SK-N-SH (cell line): Measurements from ENCODE around the gene BEND5. TPM values are rescaled to one million over a fixed set of nuclear protein-coding genes. Genes with fewer than 3 reads are reported as not detected.

Experiments
- CTCF ChIA-PET: fragments of 300-600, 350-600 bp; formaldehyde crosslinking; extraction: SDS; loops from one replicate; lab custom pipeline; 2021; lab: Yijun Ruan, JAX
- POLR2A ChIA-PET: fragments of 350-600 bp; sonication (Branson Sonifier 250); formaldehyde crosslinking; extraction: SDS; loops from one replicate; lab custom pipeline; 2020; ENCODE audit warnings: antibody characterized with exemption, inconsistent platforms; lab: Yijun Ruan, JAX
- DNase-seq: peaks from one replicate; pipeline ENCODE4 v3.0.0; 2012
- H2AFZ ChIP-seq: fragments of 200-600 bp; sonication (generic); 2 replicates; pipeline ENCODE4 v1.8.1; 2016; ENCODE audit warnings: antibody characterized with exemption, mild to moderate bottlenecking, low read depth
- H3F3A ChIP-seq: fragments of 200-600 bp; sonication (generic); replicated peaks from 2 replicates; pipeline ENCODE3; 2016; ENCODE audit warnings: antibody characterized with exemption, mild to moderate bottlenecking; ENCODE audit not compliant: insufficient read depth
- H3K27ac ChIP-seq, 2 experiments: fragments of 200-500 bp in 1 of 2; fragments of 200-600 bp in 1 of 2; sonication (Bioruptor generic) in 1 of 2; sonication (generic), shearing (Covaris generic) in 1 of 2; 2 replicates each; pipeline versions ENCODE4 v1.5.1 to v1.6.1; 2014 to 2016; ENCODE audit warnings: low read depth in 2 of 2, inconsistent platforms in 1 of 2, low read length in 1 of 2, mild to moderate bottlenecking in 1 of 2, mixed read lengths in 1 of 2
- H3K27me3 ChIP-seq: fragments of 200-600 bp; sonication (generic), shearing (Covaris generic); 2 replicates; pipeline ENCODE4 v1.6.1; 2016; ENCODE audit warnings: mixed run types; ENCODE audit not compliant: insufficient read depth
- H3K36me3 ChIP-seq, 2 experiments: fragments of 200-500 bp in 1 of 2; fragments of 200-600 bp in 1 of 2; sonication (Bioruptor generic) in 1 of 2; sonication (generic) in 1 of 2; replicated peaks in 1 of 2; 2 replicates each; pipeline versions ENCODE3 to v1.5.1; 2014 to 2016; ENCODE audit warnings: low read length in 1 of 2, mild to moderate bottlenecking in 1 of 2; ENCODE audit not compliant: insufficient read depth in 2 of 2, control insufficient read depth in 1 of 2
- H3K4me1 ChIP-seq, 2 experiments: fragments of 200-500 bp in 1 of 2; fragments of 200-600 bp in 1 of 2; sonication (Bioruptor generic) in 1 of 2; sonication (generic), shearing (Covaris generic) in 1 of 2; 2 replicates each; pipeline versions ENCODE4 v1.5.1 to v1.6.1; 2014 to 2016; ENCODE audit warnings: low read depth in 1 of 2, low read length in 1 of 2, mixed run types in 1 of 2; ENCODE audit not compliant: insufficient read depth in 2 of 2, control insufficient read depth in 1 of 2
- H3K4me2 ChIP-seq: fragments of 200-600 bp; sonication (generic), shearing (Covaris generic); 2 replicates; pipeline ENCODE4 v1.6.1; 2017; ENCODE audit warnings: mixed run types
- H3K4me3 ChIP-seq, 2 experiments: fragments of 200-500 bp in 1 of 2; fragments of 200-600 bp in 1 of 2; sonication (Bioruptor generic) in 1 of 2; sonication (generic), shearing (Covaris generic) in 1 of 2; 2 replicates each; pipeline versions ENCODE4 v1.5.1 to v1.8.1; 2014 to 2016; ENCODE audit warnings: low read depth in 2 of 2, inconsistent platforms in 1 of 2, low read length in 1 of 2, mild to moderate bottlenecking in 1 of 2, mixed read lengths in 1 of 2, moderate library complexity in 1 of 2
- H3K79me2 ChIP-seq: fragments of 200-600 bp; sonication (generic); 2 replicates; pipeline ENCODE4 v1.8.1; 2017; ENCODE audit warnings: mild to moderate bottlenecking; ENCODE audit not compliant: insufficient read depth
- H3K9ac ChIP-seq: fragments of 200-600 bp; sonication (generic); 2 replicates; pipeline ENCODE4 v1.6.1; 2017; ENCODE audit warnings: mixed run types
- H3K9me2 ChIP-seq: fragments of 200-600 bp; sonication (generic); 2 replicates; pipeline ENCODE4 v1.6.1; 2017; ENCODE audit warnings: mixed run types
- H3K9me3 ChIP-seq: fragments of 200-600 bp; sonication (generic); 2 replicates; pipeline ENCODE4 v1.6.1; 2017; ENCODE audit warnings: mixed run types, mild to moderate bottlenecking, moderate library complexity
- H4K20me1 ChIP-seq: fragments of 200-600 bp; sonication (generic); 2 replicates; pipeline ENCODE4 v1.6.1; 2017; ENCODE audit warnings: mild to moderate bottlenecking, mixed run types; ENCODE audit not compliant: insufficient read depth
- CTCF ChIP-seq: fragments of 200-600 bp; sonication (generic); IDR thresholded peaks from 2 replicates; pipeline ENCODE4 v1.6.1; 2017; ENCODE audit warnings: antibody characterized with exemption, mild to moderate bottlenecking, moderate library complexity
- ELF1 ChIP-seq: IDR thresholded peaks from 2 replicates; pipeline ENCODE4 v1.4.0; 2012
- EP300 ChIP-seq, 2 experiments: IDR thresholded peaks; 2 replicates each; pipeline versions ENCODE4 v1.4.0 to v1.6.1; 2012; ENCODE audit warnings: borderline replicate concordance in 1 of 2, low read depth in 1 of 2, low read length in 1 of 2
- EZH2phosphoT487 ChIP-seq: fragments of 200-600 bp; sonication (generic); IDR thresholded peaks from 2 replicates; pipeline ENCODE4 v1.6.1; 2017; ENCODE audit warnings: low read depth, mixed run types, mild to moderate bottlenecking, antibody characterized with exemption, moderate library complexity, borderline replicate concordance
- FOXJ3 ChIP-seq: sonication (generic); formaldehyde crosslinking; IDR thresholded peaks from 2 replicates; pipeline ENCODE4 v1.5.1; 2020; ENCODE audit warnings: mild to moderate bottlenecking, missing genetic modification reagents
- FOXM1 ChIP-seq: IDR thresholded peaks from 2 replicates; pipeline ENCODE4 v1.4.0; 2012; ENCODE audit warnings: low read depth, mild to moderate bottlenecking
- MEF2A ChIP-seq: IDR thresholded peaks from 2 replicates; pipeline ENCODE4 v1.4.0; 2012; ENCODE audit warnings: low read depth, borderline replicate concordance
- MXI1 ChIP-seq: IDR thresholded peaks from 2 replicates; pipeline ENCODE4 v1.6.1; 2012; ENCODE audit warnings: mild to moderate bottlenecking, low read depth, low read length, improper control_type of control experiment
- NFIC ChIP-seq: IDR thresholded peaks from 2 replicates; pipeline ENCODE4 v1.4.0; 2012; ENCODE audit warnings: borderline replicate concordance
- NRF1 ChIP-seq: IDR thresholded peaks from 2 replicates; pipeline ENCODE4 v1.6.1; 2012; ENCODE audit warnings: low read depth, mild to moderate bottlenecking, low read length
- PBX3 ChIP-seq: IDR thresholded peaks from 2 replicates; pipeline ENCODE4; 2012
- POLR2AphosphoS5 ChIP-seq: IDR thresholded peaks from 2 replicates; pipeline ENCODE4 v1.6.1; 2012; ENCODE audit warnings: low read depth, low read length
- RAD21 ChIP-seq: IDR thresholded peaks from 2 replicates; pipeline ENCODE4 v1.6.1; 2012; ENCODE audit warnings: mild to moderate bottlenecking, low read length
- RCOR1 ChIP-seq: fragments of 150-350 bp; IDR thresholded peaks from 2 replicates; pipeline ENCODE4 v1.6.1; 2017; ENCODE audit warnings: antibody characterized with exemption, low read length
- REST ChIP-seq: IDR thresholded peaks from 2 replicates; pipeline ENCODE4 v1.6.1; 2012; ENCODE audit warnings: mild to moderate bottlenecking, low read depth, low read length, moderate library complexity
- RFX5 ChIP-seq: IDR thresholded peaks from 2 replicates; pipeline ENCODE4 v1.6.1; 2012; ENCODE audit warnings: mild to moderate bottlenecking, improper control_type of control experiment, low read length
- RXRA ChIP-seq: IDR thresholded peaks from 2 replicates; pipeline ENCODE4 v1.4.0; 2012; ENCODE audit warnings: low read depth, mild to moderate bottlenecking, borderline replicate concordance
- SIN3A ChIP-seq: IDR thresholded peaks from 2 replicates; pipeline ENCODE4 v1.6.1; 2012; ENCODE audit warnings: low read depth, mild to moderate bottlenecking, low read length, moderate library complexity, borderline replicate concordance
- SMC3 ChIP-seq: IDR thresholded peaks from 2 replicates; pipeline ENCODE4 v1.6.1; 2012; ENCODE audit warnings: low read depth, low read length, improper control_type of control experiment
- TEAD4 ChIP-seq: IDR thresholded peaks from 2 replicates; pipeline ENCODE4 v1.4.0; 2012; ENCODE audit warnings: mild to moderate bottlenecking, borderline replicate concordance; ENCODE audit not compliant: insufficient read depth
- WGBS: methylation state at CpG from one replicate; pipeline ENCODE4 v1.1.6; 2017; ENCODE audit warnings: low lambda C conversion rate; 5-methylcytosine and 5-hydroxymethylcytosine counted together
- polyA plus RNA-seq, 3 experiments: library from polyadenylated mRNA; depleted of rRNA; stranded (reverse); fragments of >200 nt; gene quantifications; 2 replicates each; pipeline ENCODE4 v1.2.3, GENCODE V29; 2012

BEND5 gene
- polyA plus RNA-seq, 1 of the 3 experiments (the other 2 are of a cell fraction), result 5.6 TPM

DNA sequence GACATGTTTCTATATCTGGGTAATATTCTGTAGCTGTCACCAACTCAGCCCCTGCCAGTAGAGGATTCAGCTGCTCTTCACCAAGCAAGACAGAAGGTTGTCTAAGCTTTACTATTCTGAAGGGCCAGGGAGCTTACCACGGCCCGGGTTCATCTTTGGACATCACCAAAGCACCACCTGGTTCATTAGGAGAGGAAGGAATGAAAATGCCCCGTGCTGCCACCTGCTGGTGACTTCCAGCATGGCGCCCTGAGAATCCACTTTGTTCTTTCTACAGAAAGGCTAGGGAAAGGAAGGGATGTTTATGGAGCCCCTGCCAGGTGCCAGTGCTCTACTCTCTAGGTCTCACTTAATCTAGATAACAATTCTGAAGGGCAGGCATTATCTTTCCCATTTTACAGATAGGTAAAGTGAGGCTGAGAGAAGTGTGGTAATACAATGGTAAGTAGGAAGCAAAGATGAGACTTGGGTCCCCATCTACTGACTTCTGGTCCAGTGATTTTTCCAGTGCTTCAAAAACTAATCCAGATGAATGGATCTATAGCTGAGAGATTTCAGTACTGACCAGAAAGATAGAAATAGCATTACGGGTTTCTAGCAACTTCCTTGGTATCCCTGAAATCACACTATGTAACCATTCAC is 79.5 kb downstream of the BEND5 start:
- Histone ChIP-seq H2AFZ (no peak overlapping the region), H3F3A (no peaks in the 10 kb centered on the region), H3K9me2 (no peaks in the 10 kb centered on the region), H3K4me3 (no peak overlapping the region), H3K9me3 (no peaks in the 10 kb centered on the region), H3K27me3 (peaks cover 1% of the 10 kb centered on the region; the same call in 1 of the 2 replicates), H3K79me2 (no peaks in the 10 kb centered on the region), H3K36me3 (no peaks in the 10 kb centered on the region), H3K27ac (no peak overlapping the region), H4K20me1 (no peaks in the 10 kb centered on the region), H3K9ac (no peak overlapping the region), H3K4me1 (no peaks in the 10 kb centered on the region; a peak in 1 of 4 replicates), H3K4me2 (no peak overlapping the region)
- POLR2A ChIA-PET, result interaction anchor here (0.8 kb wide), 1 partner anchor 16 kb away, joined by 3 read pairs; no protein-coding TSS in a partner anchor
- peak; percentile 68 for DNase-seq
- WGBS, result 16% methylated on average over 5 of the region's 5 CpGs
- CTCF ChIA-PET, result interaction anchor here (0.6 to 10.1 kb wide), 35 partner anchors 9 to 218 kb away, joined by 3 to 97 read pairs (median 5); no protein-coding TSS in a partner anchor
- TF ChIP-seq EP300 (IDR thresholded peaks at IDR 0.05; ENCODE audit: borderline replicate concordance in 1 of 2, low read depth in 1 of 2, low read length in 1 of 2) (no peak), FOXJ3 (CRISPR knock-in tag) (no peak), POLR2AphosphoS5 (no peak), ELF1 (no peak), FOXM1 (no peak), NRF1 (no peak), NFIC (no peak), EZH2phosphoT487 (no peak), RXRA (no peak), CTCF (peak; percentile 94), SMC3 (peak; percentile 81), SIN3A (no peak), MEF2A (no peak), RCOR1 (no peak), TEAD4 (no peak), MXI1 (no peak), RAD21 (peak; percentile 76)

DNA sequence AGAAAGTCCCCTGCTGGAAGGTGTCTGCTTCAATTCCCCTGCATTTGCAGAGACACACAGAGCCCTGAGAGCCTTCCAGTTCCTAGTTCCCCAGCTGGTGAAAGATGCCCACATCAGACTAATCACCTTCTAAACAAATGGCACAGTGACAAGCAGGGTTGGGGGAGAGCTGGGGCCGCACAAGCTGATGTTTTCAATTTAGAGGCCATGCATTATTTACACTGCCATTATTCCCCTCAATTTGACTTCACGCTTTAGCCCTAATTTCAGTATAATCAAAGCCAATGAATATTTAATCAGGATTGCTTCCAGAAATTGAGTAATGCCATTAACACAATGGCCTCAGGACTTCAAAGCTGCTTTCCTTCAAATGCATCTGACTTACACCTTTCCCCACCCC is 81.5 kb downstream of the BEND5 start:
- no peaks in the 10 kb centered on the region for H3K79me2 ChIP-seq
- peaks cover 6% of the 10 kb centered on the region; the same call in 1 of the 2 replicates for H3K27me3 ChIP-seq
- no peak overlapping the region for H3K4me3 ChIP-seq
- no peak for TF ChIP-seq RFX5
- no peak for TF ChIP-seq ELF1
- no peak for TF ChIP-seq NRF1
- TF ChIP-seq TEAD4, result no peak
- TF ChIP-seq POLR2AphosphoS5, result no peak
- no peak for TF ChIP-seq RAD21
- no peak for TF ChIP-seq REST
- TF ChIP-seq PBX3, result no peak
- TF ChIP-seq, all 33 proteins: peak for 0
- DNase-seq, result no peak
- H3F3A ChIP-seq, result no peaks in the 10 kb centered on the region
- no peaks in the 10 kb centered on the region; a peak in 1 of 4 replicates for H3K4me1 ChIP-seq
- no peaks in the 10 kb centered on the region for H3K9me2 ChIP-seq
- no peaks in the 10 kb centered on the region for H3K9me3 ChIP-seq
- H2AFZ ChIP-seq, result no peak overlapping the region
- H3K36me3 ChIP-seq, result no peaks in the 10 kb centered on the region
- no peak overlapping the region for H3K9ac ChIP-seq
- ChIA-PET CTCF (interaction anchor here (1.0 to 10.1 kb wide), 11 partner anchors 9 to 1654 kb away, joined by 3 to 97 read pairs (median 14); no protein-coding TSS in a partner anchor), POLR2A (no interaction called here)
- no peaks in the 10 kb centered on the region for H4K20me1 ChIP-seq
- no peak overlapping the region for H3K27ac ChIP-seq
- WGBS, result 69% methylated on average over 2 of the region's 2 CpGs
- no peak overlapping the region for H3K4me2 ChIP-seq
